T-helper 22 cell (primary cell): ENCODE data around the gene PIAS1.

Experiments used
- DNase-seq: peaks from one replicate; pipeline ENCODE4 v3.0.0-alpha.2; 2020; ENCODE audit warnings: low read depth

PIAS1 gene

GRCh38 chr15:68063606-68064005 lies 9.5 kb downstream of the PIAS1 start:
- no peak for DNase-seq

DNA sequence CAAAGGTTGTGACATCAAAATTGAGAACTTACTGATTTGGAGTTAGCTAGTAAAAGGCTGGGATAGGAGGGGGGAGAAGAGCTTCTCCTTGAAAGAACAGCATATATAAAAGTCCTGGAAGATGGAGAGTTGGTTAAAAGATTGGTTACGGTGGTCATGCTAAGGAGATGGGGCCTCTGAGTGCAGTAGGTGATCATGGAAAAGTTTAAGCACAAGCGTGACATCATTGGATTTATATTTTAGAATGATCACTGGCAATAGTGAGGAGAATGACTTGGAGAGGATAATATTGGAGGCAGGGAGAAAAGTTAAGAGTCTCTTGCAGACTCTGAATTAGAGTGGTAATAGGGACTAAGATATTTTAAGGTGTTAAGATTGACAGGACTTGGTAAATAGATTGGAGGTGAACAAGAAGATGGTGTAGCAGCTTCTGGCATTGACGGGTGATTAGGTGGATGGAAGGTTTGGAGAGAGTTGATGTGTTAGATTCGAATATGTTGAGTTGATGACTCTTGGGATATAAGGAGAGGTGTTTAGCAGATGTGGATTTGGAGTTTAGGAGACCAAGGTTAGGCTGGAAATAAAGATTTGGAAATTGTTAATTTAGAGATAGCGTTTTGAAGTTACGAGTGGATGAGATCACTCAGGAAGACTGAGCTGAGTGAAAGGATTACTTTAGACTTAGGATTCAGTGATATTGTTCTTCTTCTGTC lies 19.6 kb downstream of the PIAS1 start:
- DNase-seq: no peak

DNA sequence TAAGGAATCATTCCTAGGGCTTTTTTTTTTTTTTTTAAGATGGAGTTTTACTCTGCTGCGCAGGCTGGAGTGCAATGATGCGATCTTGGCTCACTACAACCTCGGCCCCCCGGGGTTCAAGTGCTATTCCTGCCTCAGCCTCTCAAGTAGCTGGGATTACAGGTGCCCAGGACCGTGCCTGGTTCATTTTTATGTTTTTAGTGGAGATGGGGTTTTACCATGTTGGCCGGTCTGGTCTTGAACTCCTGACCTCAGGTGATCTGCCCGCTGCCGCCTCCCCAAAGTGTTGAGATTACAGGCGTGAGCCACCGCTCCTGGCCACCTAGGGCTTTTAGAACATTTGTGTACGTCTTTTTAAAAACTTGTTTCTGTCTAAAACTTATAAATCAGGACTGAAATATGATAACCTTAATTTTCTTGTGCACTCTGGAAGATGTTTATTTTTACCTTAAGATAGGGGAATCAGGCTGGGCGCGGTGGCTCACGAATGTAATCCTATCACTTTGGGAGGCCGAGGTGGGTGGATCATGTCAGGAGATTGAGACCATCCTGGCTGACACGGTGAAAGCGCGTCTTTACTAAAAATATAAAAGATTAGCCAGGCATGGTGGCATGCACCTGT lies 21.8 kb downstream of the PIAS1 start:
- DNase-seq: no peak

DNA sequence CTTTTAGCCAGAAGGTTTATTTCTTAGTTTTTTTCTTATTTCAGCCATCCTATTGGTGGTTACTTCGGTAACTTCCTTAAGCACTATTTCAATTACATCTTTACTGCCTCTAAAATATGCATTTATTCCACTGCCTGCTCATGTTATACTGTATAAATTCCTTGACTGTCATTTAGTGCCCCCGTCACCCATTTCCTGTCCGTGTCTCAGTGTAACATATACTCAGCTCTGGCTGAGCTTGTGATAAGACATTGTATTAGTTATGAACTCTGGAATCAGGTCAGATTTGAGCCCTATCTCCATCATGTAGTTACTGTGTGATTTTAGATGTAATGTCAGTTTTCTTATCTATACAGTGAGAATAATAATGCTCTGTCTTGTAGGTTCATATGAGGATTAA lies 24.2 kb downstream of the PIAS1 start:
- no peak for DNase-seq

GRCh38 chr15:68080334-68080733 lies 26.2 kb downstream of the PIAS1 start:
- DNase-seq: no peak

- no peak for DNase-seq
Measured at GRCh38 chr15:68080783-68081182, 26.7 kb downstream of the PIAS1 start.

DNA sequence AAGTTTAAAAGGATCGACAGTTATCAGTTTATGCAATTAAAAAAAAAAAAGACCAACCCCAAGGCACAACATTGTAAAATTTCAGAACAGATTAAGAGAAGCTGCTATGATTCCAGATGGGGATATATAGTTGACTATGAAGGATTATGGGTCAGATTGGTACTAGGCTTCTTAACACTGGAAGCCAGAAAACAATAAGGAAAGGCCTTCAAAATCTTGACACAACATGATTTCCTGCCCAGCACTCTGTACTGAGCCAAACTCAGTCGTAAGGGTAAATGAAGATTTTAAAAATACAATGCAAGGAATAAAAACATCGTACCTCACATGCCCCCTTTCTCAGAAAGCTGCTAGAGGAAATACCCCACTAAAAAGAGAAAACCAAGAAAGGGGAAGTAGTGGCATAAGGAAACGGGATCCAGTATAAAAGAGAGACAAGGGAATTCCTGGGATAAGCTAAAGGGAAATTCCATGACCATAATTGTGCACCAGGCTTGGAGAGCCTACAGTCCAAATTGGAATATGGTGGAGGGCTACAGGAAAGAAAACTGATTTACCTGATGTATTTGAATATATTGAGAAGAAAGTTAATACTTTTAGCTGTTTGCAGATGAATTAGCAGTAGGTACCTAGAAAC lies 27.9 kb downstream of the PIAS1 start:
- no peak for DNase-seq

GRCh38 chr15:68082735-68083134 lies 28.6 kb downstream of the PIAS1 start:
- DNase-seq: no peak

DNA sequence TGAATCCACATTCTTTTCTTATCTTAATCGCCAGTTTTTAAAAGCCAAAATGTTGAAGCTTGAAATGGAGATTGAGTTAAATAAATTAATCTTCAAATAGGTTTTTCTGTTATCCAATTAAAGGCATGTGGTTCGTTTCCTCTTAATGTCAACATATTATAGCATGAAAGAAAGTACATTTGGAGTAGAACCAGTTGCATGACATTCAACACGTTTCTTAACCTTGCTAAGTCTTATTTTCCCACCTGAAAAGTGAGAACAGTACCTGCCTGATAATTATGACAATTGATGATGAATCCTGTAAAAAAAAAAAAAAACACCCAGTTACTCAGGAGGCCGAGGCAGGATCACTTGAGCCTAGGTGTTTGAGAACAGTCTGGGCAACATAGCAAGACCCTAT lies 29.3 kb downstream of the PIAS1 start:
- no peak for DNase-seq

DNA sequence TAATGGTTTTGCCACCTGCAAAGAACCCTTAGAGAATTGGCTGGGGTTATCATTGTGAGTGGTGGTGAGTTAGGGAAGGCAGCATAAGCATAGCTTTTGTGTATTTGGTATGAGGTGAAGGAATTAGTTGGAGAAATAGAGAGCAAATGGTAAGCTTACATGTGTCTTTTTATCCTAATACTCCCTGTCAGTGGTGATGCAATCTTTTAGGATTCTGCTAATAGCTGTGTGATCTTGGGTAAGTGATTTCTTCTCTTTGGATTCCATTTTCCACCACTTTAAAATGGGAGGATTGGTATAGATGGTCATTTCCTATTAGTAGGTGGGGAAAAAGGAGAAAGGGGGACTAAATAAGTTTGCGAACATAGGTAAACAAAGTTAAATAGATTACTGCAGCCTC lies 30.9 kb downstream of the PIAS1 start:
- DNase-seq: no peak

DNA sequence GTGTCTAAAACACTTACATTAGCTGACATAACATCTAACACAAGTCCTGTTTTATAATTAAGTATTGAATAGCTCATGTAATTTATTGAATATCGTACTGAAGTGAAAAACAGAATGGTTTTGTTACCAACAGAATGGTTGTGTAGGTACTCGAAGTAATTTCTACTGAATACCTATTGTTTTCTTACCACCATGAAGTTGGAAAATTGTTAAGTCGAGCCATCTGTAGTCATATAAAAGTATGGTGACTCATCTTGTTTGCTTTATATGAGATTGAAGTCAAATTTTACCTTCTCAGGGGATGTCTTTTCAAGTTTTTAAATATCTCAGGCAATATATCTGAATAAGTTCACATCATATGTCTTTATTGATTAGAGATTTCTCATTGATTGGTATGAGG lies 37.6 kb downstream of the PIAS1 start:
- DNase-seq: no peak

- DNase-seq: no peak
Measured at GRCh38 chr15:68096099-68096498, 42.0 kb downstream of the PIAS1 start.

GRCh38 chr15:68097029-68097428 lies 42.9 kb downstream of the PIAS1 start:
- DNase-seq: no peak

DNA sequence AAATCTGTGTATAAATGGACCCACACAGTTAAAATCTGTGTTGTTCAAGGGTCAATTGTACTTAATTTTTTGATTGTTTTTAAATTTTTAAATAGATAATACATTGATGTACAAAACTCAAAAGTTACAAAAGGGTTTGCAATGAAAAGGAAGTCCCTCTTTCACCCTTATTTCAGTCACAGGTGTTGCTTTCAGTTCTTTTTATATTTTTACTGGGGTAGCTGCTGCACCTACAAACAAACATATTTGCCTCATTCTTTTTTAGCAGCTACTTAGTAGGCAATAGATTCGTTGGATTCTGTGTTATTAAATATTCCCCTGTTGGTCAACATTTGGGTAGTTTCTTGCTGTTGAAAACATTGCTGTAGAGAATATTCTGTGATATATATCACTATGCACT lies 44.4 kb downstream of the PIAS1 start:
- DNase-seq: no peak

GRCh38 chr15:68100194-68100593 lies 46.1 kb downstream of the PIAS1 start:
- DNase-seq: no peak

- no peak for DNase-seq
Measured at GRCh38 chr15:68103603-68104002, 49.5 kb downstream of the PIAS1 start.

GRCh38 chr15:68106656-68107055 lies 52.5 kb downstream of the PIAS1 start:
- DNase-seq: no peak

- DNase-seq: no peak
Measured at GRCh38 chr15:68107142-68107541, 53.0 kb downstream of the PIAS1 start.

DNA sequence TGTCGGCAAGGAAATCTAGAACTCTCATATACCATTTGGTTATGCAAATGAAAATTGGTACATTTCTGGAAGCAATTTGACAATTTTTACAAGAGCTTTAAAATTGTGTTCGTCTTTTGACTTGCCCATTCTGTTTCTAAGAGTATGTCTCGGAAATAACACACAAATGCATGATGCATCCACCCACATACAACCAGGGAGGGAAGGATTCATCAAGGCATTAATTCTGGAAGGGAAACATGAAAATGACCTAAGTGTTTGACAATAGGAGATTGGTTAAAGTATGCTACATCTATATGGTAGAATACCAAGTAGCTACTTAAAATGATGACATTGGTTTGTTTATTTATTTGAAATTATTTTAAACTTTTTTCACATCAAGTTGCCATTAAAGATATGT lies 58.6 kb downstream of the PIAS1 start:
- DNase-seq: no peak

DNA sequence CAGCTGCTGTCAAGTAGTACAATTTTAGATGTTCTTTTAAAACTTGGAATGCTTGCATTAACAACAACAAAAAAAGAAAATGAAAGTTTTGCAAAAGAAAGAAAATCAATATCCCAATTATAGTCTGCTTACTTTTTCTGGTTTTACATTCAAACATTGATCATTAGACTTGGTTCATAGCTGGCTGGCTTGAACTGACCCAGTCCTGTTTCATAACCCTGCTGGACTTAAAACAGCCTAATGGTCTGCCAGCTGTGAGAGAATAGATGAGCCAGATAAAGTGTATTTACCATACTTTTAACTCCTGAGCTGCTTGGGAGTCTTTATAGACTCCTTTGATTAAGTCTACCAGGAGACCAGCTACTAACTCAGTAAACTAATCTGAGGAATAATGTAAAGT lies 59.2 kb downstream of the PIAS1 start:
- no peak for DNase-seq

GRCh38 chr15:68113751-68114150 lies 59.6 kb downstream of the PIAS1 start:
- no peak for DNase-seq

- no peak for DNase-seq
Measured at GRCh38 chr15:68114356-68114755, 60.2 kb downstream of the PIAS1 start.

GRCh38 chr15:68114840-68115239 lies 60.7 kb downstream of the PIAS1 start:
- DNase-seq: no peak

DNA sequence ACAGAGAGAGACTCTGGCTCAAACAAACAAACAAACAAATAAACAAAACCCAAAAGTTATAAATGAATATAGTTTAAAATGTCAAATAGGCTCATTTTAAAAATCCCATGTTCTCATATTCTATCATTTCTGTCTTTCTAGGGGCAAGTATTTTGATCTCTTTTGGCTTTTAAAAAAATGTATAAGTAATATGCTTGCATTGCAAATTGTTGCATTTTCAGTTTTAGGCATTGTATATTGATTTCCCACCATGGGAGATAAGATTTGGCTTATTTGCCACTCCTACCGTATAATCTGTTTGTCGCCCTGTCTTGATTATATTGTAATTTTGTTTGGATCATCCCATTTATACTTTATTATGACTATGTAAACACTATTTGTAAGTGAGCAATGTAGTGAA lies 70.6 kb downstream of the PIAS1 start:
- DNase-seq: no peak
